Neural cell (in vitro differentiated cells): ENCODE data around the gene NKAIN4.

Experiments
- CTCF ChIP-seq: fragments of 450-650 bp; IDR thresholded peaks from 2 replicates; pipeline ENCODE4 v1.5.1; 2014; ENCODE audit warnings: antibody characterized with exemption, mild to moderate bottlenecking, moderate library complexity; ENCODE audit not compliant: poor library complexity, severe bottlenecking
- EZH2 ChIP-seq: fragments of 200-600, 300-800 bp; shearing (Covaris generic), sonication (generic); IDR thresholded peaks from 2 replicates; pipeline ENCODE4 v1.6.1; 2014; ENCODE audit warnings: antibody characterized with exemption, low read length, borderline replicate concordance, mild to moderate bottlenecking; ENCODE audit not compliant: insufficient read depth, poor library complexity, severe bottlenecking
- MXI1 ChIP-seq: fragments of 450-650 bp; conservative IDR thresholded peaks from 2 replicates; pipeline ENCODE4 v1.6.1; 2014; ENCODE audit warnings: antibody characterized with exemption, mild to moderate bottlenecking; ENCODE audit not compliant: poor library complexity, severe bottlenecking
- REST ChIP-seq: IDR thresholded peaks from 2 replicates; pipeline ENCODE4 v1.6.1; 2012; ENCODE audit warnings: borderline replicate concordance
- SMC3 ChIP-seq: fragments of 450-650 bp; conservative IDR thresholded peaks from 2 replicates; pipeline ENCODE4 v1.6.1; 2014; ENCODE audit warnings: antibody characterized with exemption, mild to moderate bottlenecking, moderate library complexity; ENCODE audit not compliant: poor library complexity
- TAF1 ChIP-seq: IDR thresholded peaks from 2 replicates; pipeline ENCODE4 v1.6.1; 2012; ENCODE audit warnings: low read depth

- no peak for TF ChIP-seq REST
- no peak for TF ChIP-seq CTCF
- TF ChIP-seq MXI1, result no peak
- TF ChIP-seq TAF1, result no peak
- TF ChIP-seq SMC3, result no peak
- TF ChIP-seq EZH2, result no peak
These were observed 35.4 kb downstream of the NKAIN4 start for GRCh38 chr20:63218701-63219446.
